Mesodermal cell (in vitro differentiated cells): ENCODE results near the gene TTLL7.

ENCODE experiments used
- H3K27ac ChIP-seq: 2 replicates; pipeline ENCODE4 v1.7.0; 2013; ENCODE audit warnings: mild to moderate bottlenecking, low read depth, low read length, moderate library complexity; ENCODE audit not compliant: severe bottlenecking
- H3K36me3 ChIP-seq: 2 replicates; pipeline ENCODE4 v1.7.1; 2013; ENCODE audit warnings: mild to moderate bottlenecking, low read length, moderate library complexity; ENCODE audit not compliant: control insufficient read depth, insufficient read depth
- H3K4me1 ChIP-seq: one replicate; pipeline ENCODE4 v1.7.1; 2013; ENCODE audit warnings: mild to moderate bottlenecking, low read length; ENCODE audit not compliant: insufficient read depth, control insufficient read depth, poor library complexity, severe bottlenecking
- H3K4me3 ChIP-seq: 2 replicates; pipeline ENCODE4 v1.7.0; 2013; ENCODE audit warnings: low read length, control low read depth, mild to moderate bottlenecking; ENCODE audit not compliant: insufficient read depth, poor library complexity, severe bottlenecking; ENCODE audit errors: extremely low read depth
- H3K9me3 ChIP-seq: 2 replicates; pipeline ENCODE4 v1.7.1; 2013; ENCODE audit warnings: mild to moderate bottlenecking, low read length, moderate library complexity; ENCODE audit not compliant: control insufficient read depth
- WGBS, 2 experiments: methylation state at CpG; one replicate each; pipeline ENCODE4 v1.1.5; 2013; ENCODE audit warnings: missing lambda C conversion rate in 2 of 2; ENCODE audit not compliant: insufficient coverage in 2 of 2; 5-methylcytosine and 5-hydroxymethylcytosine counted together

Gene TTLL7

DNA sequence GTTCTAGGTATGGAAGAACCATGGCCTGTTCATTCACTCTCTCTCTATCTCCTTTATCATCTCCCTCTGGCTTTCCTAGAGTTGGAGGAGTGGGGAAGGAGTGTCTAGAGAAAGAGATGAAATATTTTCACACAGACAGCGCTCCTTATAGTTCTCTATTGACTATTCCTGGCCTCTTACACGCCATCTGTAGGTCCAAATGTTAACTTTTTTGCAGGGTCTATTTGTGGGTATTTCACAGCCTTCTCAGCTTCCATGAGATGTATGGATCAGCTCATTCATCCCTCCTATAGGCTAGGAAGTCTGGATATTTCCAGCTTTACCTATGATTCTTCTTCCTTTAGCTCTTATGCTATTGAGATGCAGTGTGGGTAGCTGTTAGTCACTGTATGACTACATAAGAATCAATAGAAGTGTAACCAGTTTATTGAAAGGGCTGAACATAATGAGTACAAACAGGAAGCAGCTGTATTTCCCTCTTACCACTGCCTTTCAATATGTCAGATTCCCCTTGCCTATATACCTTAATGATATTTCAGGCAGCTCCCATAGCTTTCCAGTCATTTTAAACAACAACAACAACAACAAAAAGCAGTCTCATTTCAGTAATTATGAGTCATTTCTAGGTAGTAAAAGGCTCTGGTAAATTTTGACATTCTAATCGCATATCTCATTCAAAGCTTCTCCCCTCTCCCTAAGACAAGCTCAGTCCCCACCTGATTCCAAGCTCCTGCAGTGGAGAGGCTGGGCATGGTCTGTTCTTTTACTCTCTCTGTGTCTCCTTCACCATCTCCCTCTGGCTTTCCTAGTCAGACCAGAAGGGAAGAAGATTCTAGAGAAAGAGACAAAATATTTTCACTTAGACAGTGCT is 149.5 kb downstream of the TTLL7 start:
- Histone ChIP-seq H3K4me1 (no peaks in the 10 kb centered on the region), H3K4me3 (no peak overlapping the region), H3K36me3 (no peaks in the 10 kb centered on the region), H3K27ac (no peak overlapping the region), H3K9me3 (no peaks in the 10 kb centered on the region)
- no CpG with 5 or more reads among the region's 3 CpGs for WGBS, 2 experiments

DNA sequence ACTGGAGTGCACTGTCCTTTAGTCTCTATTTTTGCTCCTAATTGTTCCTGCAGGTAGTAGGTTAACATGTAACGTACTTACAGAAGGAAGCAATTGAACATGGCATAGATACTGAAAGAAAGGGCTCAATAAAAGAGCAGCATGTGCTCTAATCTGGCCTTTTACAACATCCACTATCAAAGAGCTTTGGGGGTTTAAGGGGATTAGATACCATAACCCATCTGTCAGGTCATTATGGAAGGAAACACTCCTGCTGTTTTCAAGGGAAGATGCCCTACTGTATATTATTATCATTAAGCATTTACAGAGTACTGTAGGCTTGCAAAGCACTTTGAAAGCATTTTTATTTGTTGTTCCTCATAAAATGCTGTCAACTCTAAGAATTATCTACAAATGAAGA is 152.8 kb downstream of the TTLL7 start:
- H3K27ac ChIP-seq = no peak overlapping the region
- no peak overlapping the region for H3K4me3 ChIP-seq
- no peaks in the 10 kb centered on the region for H3K4me1 ChIP-seq
- no CpG with 5 or more reads among the region's 1 CpG for whole genome bisulfite sequencing, 2 experiments
- H3K9me3 ChIP-seq = no peaks in the 10 kb centered on the region
- H3K36me3 ChIP-seq = no peaks in the 10 kb centered on the region

DNA sequence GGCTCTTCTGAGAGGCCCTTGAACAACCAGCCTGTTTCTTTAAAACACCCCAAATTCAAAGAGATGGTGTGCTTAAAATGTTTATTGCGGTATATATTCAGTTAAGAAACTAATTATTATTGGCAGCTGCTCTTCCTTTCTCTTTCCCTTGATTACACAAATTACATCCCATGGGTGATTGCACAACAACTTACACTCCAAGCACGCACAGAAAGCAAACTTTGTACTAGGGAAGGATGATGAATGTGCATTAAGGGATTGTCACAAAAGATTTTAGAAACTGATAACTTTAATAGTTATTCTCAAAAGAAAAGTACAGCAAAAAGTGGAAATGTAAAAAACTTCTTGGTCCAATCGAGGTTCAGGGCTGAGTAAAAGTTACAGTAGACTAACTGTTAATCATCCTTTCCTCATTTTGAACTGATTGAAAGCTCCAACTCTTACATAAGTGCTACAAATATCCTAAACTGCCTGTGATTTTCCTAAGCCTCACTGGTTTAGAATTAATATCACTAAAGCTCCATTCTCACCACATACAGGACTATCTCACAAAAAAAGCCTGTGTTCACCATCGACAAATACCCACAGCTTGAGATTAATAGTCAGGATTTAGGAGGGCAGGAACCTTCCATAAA is 153.4 kb downstream of the TTLL7 start:
- Histone ChIP-seq H3K9me3 (no peaks in the 10 kb centered on the region), H3K27ac (no peak overlapping the region), H3K4me1 (no peaks in the 10 kb centered on the region), H3K36me3 (no peaks in the 10 kb centered on the region), H3K4me3 (no peak overlapping the region)
- WGBS, 2 experiments = 83% methylated on average over 1 of the region's 4 CpGs; no CpG with 5 or more reads in 1 of the 2 experiments

DNA sequence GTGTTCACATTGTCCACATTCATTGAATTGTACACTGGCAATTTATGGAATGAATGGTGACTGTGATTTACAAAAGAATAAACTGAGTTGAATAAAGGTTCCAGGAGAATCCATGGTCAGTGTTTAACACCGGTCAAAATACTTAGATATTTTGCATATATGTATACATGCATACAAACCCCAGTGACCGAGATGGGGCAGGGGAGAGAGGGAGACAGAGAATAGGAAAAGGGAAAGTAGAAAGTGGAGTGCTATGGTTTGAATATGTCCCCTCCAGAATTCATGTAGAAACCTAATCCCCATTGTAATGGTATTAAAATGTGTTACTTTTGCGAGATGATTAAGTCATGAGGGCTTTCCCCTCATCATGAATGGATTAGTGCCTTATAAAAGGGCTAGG is 154.4 kb downstream of the TTLL7 start:
- Histone ChIP-seq H3K27ac (no peak overlapping the region), H3K4me1 (no peaks in the 10 kb centered on the region), H3K9me3 (no peaks in the 10 kb centered on the region), H3K4me3 (no peak overlapping the region), H3K36me3 (no peaks in the 10 kb centered on the region)
- no CpG with 5 or more reads among the region's 3 CpGs for WGBS, 2 experiments

DNA sequence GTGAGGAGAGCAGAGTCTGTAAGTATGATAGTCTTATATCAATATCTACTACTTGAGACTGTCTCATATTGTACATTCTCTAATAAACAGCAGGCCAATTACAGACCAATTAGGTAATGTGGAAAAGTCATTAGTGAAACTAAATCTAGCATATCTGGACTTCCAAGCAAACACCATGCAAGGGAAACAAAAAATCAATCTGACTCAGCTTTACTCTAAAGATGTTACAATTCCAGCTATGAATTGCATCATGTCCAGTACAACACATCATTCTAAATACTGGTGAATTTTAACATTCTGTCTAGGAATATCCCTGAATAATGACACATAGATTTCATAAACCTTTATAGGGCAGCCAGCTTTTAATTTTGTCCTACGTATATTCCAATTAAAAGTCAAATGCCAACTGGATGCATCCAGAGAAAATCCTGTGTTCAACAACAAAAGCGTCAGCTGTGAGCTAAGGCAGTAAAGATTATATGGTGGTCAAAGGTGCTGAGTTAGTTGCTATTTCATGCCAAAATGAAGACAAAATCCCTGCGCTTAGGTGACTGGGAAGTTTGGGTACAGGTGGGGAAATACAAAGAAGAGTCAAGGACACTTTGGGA is 159.3 kb downstream of the TTLL7 start:
- Histone ChIP-seq H3K4me1 (no peaks in the 10 kb centered on the region), H3K27ac (no peak overlapping the region), H3K4me3 (no peak overlapping the region), H3K9me3 (no peaks in the 10 kb centered on the region), H3K36me3 (no peaks in the 10 kb centered on the region)
- 96% methylated on average over 2 to 3 of the region's 3 CpGs for WGBS, 2 experiments

DNA sequence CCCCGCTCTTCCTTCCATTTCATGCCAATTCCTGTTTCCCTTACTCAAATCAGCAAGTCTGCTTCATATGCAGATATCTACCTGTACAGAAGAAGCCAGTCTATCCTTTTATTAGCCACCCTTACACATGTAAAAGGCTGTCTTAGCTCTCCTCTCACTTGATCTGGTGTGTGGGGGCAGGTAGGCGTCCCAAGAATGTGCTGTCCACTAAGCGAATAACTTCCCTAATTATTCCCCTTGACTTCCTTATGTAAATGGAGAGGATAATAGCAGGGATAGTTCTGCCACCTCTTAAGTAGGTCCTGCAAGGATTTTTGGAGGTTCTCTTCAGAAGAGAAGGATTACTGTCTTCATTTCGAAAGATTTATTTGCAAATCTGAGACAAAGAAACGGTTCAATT is 160.4 kb downstream of the TTLL7 start:
- Histone ChIP-seq H3K4me3 (no peak overlapping the region), H3K36me3 (no peaks in the 10 kb centered on the region), H3K27ac (no peak overlapping the region), H3K9me3 (no peaks in the 10 kb centered on the region), H3K4me1 (no peaks in the 10 kb centered on the region)
- WGBS, 2 experiments = 90 to 100% methylated on average over 1 to 2 of the region's 5 CpGs

DNA sequence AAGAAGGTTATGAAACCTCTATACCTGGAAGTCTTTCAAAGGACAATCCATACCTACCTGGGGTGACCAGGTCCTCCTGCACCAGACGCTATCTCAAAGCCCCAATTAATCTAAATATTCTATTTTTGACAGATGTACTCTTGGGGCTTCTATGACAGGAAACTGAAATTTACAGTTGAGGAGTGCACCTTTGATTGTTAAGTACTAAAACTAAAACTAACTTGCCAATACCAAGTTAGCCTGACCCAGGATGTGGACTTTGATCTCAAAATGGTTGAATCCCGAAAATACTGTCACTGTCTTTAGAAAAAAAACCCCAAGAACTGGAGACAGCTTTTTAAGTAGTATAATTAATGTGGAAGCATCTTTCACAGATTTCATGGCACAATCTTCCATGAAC is 162.4 kb downstream of the TTLL7 start:
- Histone ChIP-seq H3K27ac (no peak overlapping the region), H3K4me3 (no peak overlapping the region), H3K9me3 (no peaks in the 10 kb centered on the region), H3K4me1 (no peaks in the 10 kb centered on the region), H3K36me3 (no peaks in the 10 kb centered on the region)
- 86% methylated on average over 1 of the region's 2 CpGs; no CpG with 5 or more reads in 1 of the 2 experiments for WGBS, 2 experiments

DNA sequence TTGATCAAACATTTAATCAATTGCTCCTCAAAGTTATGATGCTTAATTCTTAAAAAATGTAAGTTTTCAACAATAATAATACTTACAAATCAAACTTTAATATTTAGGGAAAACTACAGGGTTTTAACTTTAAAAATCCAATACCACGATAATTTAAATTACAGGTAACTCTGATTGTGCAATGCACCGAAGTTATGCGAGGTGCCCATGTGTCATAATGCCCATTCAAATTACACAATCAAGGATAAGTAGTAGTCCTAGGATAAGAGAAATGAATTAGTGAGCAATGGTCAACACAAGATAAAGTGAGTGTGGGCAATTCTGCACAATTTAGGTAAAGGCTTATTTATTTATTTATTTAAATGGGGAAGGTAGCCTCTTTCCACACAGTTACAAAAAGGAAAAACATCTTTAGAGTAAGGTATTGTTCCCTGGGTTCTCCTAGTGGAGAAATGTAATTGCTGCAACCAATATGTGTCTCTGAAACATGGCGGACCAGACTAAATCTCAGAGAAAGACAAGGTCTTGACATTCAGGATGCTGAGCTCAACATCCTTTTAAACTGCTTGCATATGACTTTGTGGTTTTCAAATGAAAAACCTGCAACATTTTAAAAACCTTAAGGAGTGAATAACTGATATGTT is 164.2 kb downstream of the TTLL7 start:
- H3K4me3 ChIP-seq = no peak overlapping the region

DNA sequence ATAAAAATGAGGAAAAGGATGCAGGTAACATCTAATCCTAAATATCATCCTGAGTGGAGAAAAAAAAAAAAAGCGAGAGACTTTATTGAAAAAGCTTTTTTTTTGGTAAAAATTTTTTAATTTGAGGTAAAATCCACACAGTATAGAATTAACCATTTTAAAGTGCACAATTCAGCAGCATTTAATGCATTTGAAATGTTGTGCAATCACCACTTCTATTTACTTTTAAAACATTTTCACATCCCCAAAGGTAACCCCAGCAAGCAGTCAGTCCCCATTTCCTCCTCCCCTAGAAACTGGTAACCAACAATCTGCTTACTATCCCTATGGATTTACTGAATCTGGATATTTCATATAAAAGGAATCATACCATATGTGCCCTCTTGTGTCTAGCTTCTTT is 166.7 kb downstream of the TTLL7 start:
- Histone ChIP-seq H3K4me3 (no peak overlapping the region), H3K36me3 (no peaks in the 10 kb centered on the region), H3K9me3 (no peaks in the 10 kb centered on the region), H3K27ac (no peak overlapping the region), H3K4me1 (no peaks in the 10 kb centered on the region)
- WGBS, 2 experiments = no CpG with 5 or more reads among the region's 1 CpG

More for the DNA sequence above, 164.2 kb downstream of the TTLL7 start:
- Histone ChIP-seq H3K4me1 (no peaks in the 10 kb centered on the region), H3K9me3 (no peaks in the 10 kb centered on the region), H3K36me3 (no peaks in the 10 kb centered on the region), H3K27ac (no peak overlapping the region)
- WGBS, 2 experiments = 83% methylated on average over 1 of the region's 4 CpGs; no CpG with 5 or more reads in 1 of the 2 experiments

DNA sequence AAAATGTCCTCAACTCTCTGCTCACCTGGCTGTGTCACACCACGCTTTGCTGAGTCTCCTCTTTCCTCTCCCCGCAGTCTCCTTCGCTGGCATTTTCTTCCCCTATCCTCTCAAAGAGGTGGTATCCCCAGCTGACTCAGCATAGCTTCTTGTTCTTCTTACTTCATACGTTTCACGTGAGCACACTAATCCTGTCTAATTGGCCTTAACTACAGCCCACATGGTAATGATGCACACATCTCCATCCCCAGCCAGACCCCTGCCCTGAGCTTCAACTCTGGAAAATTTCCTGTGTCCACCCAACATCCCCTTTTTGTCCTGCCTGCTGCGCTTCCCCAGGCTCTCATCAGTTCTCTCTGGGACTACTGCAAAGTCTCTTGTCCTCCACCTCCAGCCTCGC is 169.8 kb downstream of the TTLL7 start:
- H3K27ac ChIP-seq = no peak overlapping the region
- H3K9me3 ChIP-seq = no peaks in the 10 kb centered on the region
- H3K36me3 ChIP-seq = no peaks in the 10 kb centered on the region
- 84 to 90% methylated on average over 6 to 7 of the region's 7 CpGs for WGBS, 2 experiments
- no peaks in the 10 kb centered on the region for H3K4me1 ChIP-seq
- no peak overlapping the region for H3K4me3 ChIP-seq
